Cardiac muscle cell (in vitro differentiated cells and primary cell): Measurements from ENCODE around the gene DSTYK. TPM values are rescaled to one million over a fixed set of nuclear protein-coding genes. Genes with fewer than 3 reads are reported as not detected.

ENCODE experiments used
- DNase-seq, 2 donors: peaks; one replicate each; pipeline versions ENCODE4 v3.0.0 to v3.0.0-alpha.2; 2010 to 2017; ENCODE audit warnings: low read depth in 1 of 2, low spot score in 1 of 2
- H3K27ac ChIP-seq: fragments of 200-600 bp; sonication (generic); 2 replicates; pipeline ENCODE4 v1.5.1; 2016
- H3K27me3 ChIP-seq: fragments of 200-600 bp; sonication (generic); 2 replicates; pipeline ENCODE4 v1.6.0; 2016; ENCODE audit warnings: control low read depth
- H3K36me3 ChIP-seq: fragments of 200-600 bp; sonication (generic); 2 replicates; pipeline ENCODE4 v1.5.1; 2016; ENCODE audit warnings: control low read depth
- H3K4me1 ChIP-seq: fragments of 200-600 bp; sonication (generic); 2 replicates; pipeline ENCODE4 v1.8.1; 2017; ENCODE audit warnings: low read depth, mild to moderate bottlenecking, mixed run types
- H3K4me3 ChIP-seq: fragments of 200-600 bp; sonication (generic); 2 replicates; pipeline ENCODE4 v1.5.1; 2016; ENCODE audit warnings: mild to moderate bottlenecking
- H3K9me3 ChIP-seq: fragments of 200-600 bp; sonication (generic); 2 replicates; pipeline ENCODE4 v1.5.1; 2017; ENCODE audit warnings: low read depth, mild to moderate bottlenecking, control low read depth
- polyA plus RNA-seq: library from polyadenylated mRNA; unstranded; fragments of >200 nt; fragmentation: Nextera tagmentation; extraction: Ambion mirVana; gene quantifications from 2 replicates; pipeline ENCODE4 v1.2.1, GENCODE V29; 2016
- total RNA-seq: library from RNA; depleted of rRNA; stranded (reverse); fragments of >200 nt; gene quantifications from 2 replicates; pipeline ENCODE4 v1.2.3, GENCODE V29; 2016
- TF ChIP-seq, protein P1 (sequence below): IDR thresholded peaks from 2 replicates; pipeline ENCODE4 v1.5.1; 2012; ENCODE audit warnings: low read depth, mild to moderate bottlenecking, low read length

DSTYK gene
- total and polyA plus RNA-seq, 2 experiments from 2014 or later, result 7.8 to 13.5 TPM

DNA sequence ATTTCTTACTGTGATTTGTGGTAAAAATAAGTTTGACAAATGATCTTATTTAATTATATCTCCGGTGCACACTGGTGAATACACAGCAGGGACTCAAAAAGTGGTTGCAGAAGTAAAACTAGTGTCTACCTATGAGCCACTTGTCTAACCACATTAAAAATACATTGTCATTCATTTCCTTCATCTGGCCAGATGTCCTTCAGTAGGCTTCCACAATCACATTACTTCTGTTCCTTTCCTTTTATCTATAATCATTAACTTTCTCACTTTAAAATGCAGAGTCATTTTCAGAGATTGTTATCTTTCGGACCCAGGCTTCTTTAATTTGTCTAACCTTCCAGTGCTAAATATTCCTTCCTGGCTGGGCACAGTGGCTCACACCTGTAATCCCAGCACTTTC lies 92.8 kb downstream of the DSTYK start:
- TF ChIP-seq, protein P1, sequence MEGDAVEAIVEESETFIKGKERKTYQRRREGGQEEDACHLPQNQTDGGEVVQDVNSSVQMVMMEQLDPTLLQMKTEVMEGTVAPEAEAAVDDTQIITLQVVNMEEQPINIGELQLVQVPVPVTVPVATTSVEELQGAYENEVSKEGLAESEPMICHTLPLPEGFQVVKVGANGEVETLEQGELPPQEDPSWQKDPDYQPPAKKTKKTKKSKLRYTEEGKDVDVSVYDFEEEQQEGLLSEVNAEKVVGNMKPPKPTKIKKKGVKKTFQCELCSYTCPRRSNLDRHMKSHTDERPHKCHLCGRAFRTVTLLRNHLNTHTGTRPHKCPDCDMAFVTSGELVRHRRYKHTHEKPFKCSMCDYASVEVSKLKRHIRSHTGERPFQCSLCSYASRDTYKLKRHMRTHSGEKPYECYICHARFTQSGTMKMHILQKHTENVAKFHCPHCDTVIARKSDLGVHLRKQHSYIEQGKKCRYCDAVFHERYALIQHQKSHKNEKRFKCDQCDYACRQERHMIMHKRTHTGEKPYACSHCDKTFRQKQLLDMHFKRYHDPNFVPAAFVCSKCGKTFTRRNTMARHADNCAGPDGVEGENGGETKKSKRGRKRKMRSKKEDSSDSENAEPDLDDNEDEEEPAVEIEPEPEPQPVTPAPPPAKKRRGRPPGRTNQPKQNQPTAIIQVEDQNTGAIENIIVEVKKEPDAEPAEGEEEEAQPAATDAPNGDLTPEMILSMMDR, result no peak
- DNase-seq, result no peak
- H3K36me3 ChIP-seq, result peaks cover 13% of the 10 kb centered on the region
- H3K27ac ChIP-seq, result no peak overlapping the region
- no peaks in the 10 kb centered on the region for H3K9me3 ChIP-seq
- no peak overlapping the region for H3K4me3 ChIP-seq
- peaks cover 7% of the 10 kb centered on the region for H3K4me1 ChIP-seq
- H3K27me3 ChIP-seq, result no peaks in the 10 kb centered on the region

DNA sequence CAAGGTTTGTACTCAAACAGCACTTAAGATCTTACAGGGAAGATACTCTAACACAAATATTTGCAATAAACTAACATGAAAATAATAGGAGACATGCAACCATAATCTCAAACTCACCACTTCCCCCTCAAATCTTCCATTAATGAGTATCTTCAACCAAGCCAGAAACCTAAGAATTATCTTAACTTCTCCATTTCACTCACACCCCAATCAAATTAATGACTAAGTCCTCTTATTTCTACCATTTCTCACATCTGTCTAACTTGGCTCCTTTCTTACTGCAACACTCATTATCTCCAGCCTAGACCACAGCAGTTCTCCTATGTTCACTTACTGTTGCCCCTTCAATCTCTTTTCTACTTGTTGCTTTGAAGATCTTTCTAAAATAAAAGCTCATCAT lies 100.1 kb downstream of the DSTYK start:
- H3K27me3 ChIP-seq, result no peaks in the 10 kb centered on the region
- H3K27ac ChIP-seq, result no peak overlapping the region
- H3K9me3 ChIP-seq, result no peaks in the 10 kb centered on the region
- DNase-seq, result no peak
- H3K36me3 ChIP-seq, result peaks cover 18% of the 10 kb centered on the region
- H3K4me1 ChIP-seq, result no peaks in the 10 kb centered on the region
- TF ChIP-seq, protein P1, result no peak
- H3K4me3 ChIP-seq, result no peak overlapping the region

DNA sequence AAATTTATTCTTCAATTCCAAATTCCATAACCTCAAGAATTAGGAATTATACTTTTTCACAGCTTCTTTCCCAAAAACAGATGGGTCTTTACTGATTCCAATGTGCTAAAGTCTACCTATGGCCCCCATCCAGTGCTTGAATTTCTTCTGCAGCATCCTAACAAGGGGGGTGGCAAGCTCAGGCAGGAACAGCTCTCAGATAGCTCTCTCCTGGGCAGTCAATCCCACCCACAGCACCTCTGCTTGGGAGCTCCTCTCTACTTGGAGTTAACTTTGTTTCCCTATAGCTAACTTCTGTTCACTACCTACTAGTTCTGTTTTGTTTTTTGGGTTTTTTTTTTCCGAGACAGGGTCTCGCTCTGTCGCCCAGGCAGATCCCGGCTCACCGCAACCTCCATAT lies 101.8 kb downstream of the DSTYK start:
- Histone ChIP-seq H3K36me3 (peaks cover 21% of the 10 kb centered on the region), H3K27me3 (no peaks in the 10 kb centered on the region), H3K4me3 (no peak overlapping the region), H3K27ac (no peak overlapping the region), H3K9me3 (no peaks in the 10 kb centered on the region), H3K4me1 (no peaks in the 10 kb centered on the region)
- TF ChIP-seq, protein P1, result no peak
- DNase-seq, result no peak

DNA sequence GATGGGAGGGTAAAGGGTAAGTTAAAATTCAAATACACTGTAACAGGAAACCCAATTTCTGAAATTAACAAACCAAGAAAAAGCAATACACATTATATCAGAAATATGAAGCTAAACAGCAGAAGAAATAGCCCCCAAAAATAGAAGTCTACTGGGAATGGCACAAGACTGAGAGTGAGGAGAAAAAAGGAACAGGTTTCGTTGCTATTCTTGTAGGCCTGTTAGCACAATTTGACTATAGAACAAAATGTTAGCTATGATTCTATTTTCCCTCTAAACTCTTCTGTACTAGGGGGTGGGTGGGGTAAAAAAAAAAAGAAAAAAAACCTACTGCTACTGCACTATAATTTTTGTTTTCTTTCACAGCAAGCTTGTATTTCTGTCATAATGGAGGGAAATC lies 102.2 kb downstream of the DSTYK start:
- no peaks in the 10 kb centered on the region for H3K4me1 ChIP-seq
- DNase-seq, result no peak
- no peak overlapping the region for H3K4me3 ChIP-seq
- TF ChIP-seq, protein P1, result no peak
- H3K9me3 ChIP-seq, result no peaks in the 10 kb centered on the region
- H3K36me3 ChIP-seq, result peaks cover 21% of the 10 kb centered on the region
- H3K27ac ChIP-seq, result no peak overlapping the region
- no peaks in the 10 kb centered on the region for H3K27me3 ChIP-seq

DNA sequence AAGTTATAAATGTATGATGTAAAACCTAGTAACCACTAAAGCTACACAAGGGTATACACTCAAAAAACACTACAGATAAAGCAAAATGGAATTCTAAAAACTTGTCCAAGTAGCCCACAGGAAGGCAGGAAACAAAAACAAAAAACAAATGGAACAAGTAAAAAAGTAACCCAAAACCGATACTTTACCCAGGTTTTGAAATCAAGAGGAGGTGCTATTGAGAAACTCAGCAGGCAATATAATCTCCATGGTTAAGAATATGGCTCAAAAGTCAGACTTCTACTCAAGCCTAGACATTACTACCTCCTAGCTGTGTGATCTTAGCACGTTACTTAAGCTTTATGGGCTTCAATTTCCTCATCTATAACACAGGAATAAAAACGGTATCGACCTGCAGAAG lies 103.0 kb downstream of the DSTYK start:
- H3K27ac ChIP-seq, result no peak overlapping the region
- H3K36me3 ChIP-seq, result peaks cover 16% of the 10 kb centered on the region
- TF ChIP-seq, protein P1, result no peak
- no peaks in the 10 kb centered on the region for H3K9me3 ChIP-seq
- H3K4me3 ChIP-seq, result no peak overlapping the region
- H3K27me3 ChIP-seq, result no peaks in the 10 kb centered on the region
- no peak for DNase-seq
- no peaks in the 10 kb centered on the region for H3K4me1 ChIP-seq

DNA sequence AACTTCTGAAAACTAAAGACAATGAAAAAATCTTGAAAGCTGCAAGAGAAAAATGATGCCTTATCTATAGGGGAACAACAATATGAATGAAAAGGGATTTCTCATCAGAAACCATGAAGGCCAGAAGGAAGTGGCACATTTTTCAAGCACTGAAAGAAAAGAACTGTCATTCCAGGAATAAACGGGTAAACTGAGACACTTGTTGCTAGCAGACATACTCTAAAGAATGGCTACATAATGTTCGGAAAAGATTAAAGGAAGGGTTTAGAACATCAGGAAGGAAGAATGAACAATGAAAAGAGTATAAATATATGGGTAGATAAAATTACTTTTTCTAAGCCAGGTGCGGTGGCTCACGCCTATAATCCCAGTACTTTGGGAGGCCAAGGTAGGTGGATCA lies 104.2 kb downstream of the DSTYK start:
- Histone ChIP-seq H3K9me3 (no peaks in the 10 kb centered on the region), H3K4me1 (no peaks in the 10 kb centered on the region), H3K4me3 (no peak overlapping the region), H3K36me3 (peaks cover 19% of the 10 kb centered on the region), H3K27ac (no peak overlapping the region), H3K27me3 (no peaks in the 10 kb centered on the region)
- DNase-seq, result no peak
- TF ChIP-seq, protein P1, result no peak
